CD1c-positive myeloid dendritic cell (primary cell): ENCODE measurements around the gene HEBP1.
A peak's percentile ranks its signal among the peaks of the same experiment; 100 is the strongest.

ENCODE experiments used
- DNase-seq: peaks from one replicate; pipeline ENCODE4 v3.0.0-alpha.2; 2016; ENCODE audit errors: extremely low spot score

Gene HEBP1

DNA sequence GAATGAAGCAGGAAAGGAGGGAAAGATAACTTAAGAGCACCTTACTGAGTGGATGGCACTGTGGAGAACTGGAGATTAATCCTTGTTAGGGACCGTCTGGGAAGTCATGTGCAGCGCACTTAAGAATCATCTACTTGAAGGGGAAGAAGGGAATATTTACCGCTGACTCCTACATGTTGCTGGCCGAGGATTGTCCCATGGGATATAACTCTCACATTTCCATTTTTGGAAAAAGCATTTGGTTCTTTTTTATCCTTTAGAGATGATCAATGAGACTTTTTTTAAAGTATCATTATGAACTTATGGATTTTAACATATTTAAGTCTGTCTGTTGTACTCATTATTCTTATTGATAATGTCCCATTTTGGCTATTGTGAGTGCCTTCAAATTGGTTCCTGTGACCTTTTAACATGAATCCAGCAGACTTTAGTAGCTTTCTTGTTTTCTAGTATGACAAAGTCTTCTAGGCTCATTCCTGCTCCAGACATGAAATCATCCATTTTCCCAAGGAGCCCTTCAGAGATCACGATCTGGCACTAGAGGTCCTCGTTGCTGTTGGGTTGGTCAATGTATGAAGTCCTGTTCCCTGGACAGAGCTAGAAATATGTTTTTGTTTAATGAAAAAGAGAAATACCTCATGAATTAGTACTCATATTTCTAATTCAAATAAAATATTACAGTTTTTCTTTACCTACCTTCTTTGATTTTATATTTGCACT, 23.9 kb upstream of the HEBP1 start:
- DNase-seq: peak; percentile 56

DNA sequence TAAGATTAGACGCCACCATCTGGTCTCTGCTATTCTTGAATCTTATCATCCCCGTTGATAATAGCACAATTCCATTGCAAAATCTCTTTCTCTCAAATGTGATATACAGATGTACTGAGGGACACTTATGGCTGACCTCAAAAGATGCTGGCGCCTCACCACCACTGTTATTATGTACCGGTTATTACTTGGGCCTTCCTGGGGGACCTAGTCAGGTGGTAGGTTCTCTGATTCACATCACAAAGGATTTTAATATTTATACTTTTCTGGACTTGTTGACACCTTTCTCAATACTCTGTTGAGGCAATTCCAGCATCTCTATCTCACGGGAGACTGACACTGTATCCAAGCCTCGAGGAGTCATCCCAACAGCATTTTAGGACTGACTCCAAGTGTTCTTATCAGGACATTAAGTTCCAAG, 22.8 kb upstream of the HEBP1 start:
- no peak for DNase-seq

DNA sequence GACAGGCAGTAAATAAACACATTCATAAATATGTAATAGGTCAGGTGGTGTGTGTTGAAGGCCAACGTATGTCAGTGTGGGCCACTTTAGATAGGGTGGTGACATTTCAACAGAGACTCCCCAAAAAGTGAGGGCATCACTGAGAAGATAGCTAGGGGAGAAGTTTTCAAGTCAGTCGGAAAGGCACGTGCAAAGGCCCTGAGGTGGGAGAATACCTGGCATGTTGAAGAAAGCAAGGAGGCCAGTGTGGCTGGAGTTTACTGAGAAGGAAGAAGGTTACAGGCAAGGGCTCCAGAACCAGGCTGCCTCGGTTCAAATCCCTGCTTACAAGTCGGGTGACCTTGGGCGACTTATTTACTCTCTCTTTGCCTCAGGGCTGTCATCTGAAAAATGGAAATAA, 11.0 kb upstream of the HEBP1 start:
- DNase-seq: no peak

DNA sequence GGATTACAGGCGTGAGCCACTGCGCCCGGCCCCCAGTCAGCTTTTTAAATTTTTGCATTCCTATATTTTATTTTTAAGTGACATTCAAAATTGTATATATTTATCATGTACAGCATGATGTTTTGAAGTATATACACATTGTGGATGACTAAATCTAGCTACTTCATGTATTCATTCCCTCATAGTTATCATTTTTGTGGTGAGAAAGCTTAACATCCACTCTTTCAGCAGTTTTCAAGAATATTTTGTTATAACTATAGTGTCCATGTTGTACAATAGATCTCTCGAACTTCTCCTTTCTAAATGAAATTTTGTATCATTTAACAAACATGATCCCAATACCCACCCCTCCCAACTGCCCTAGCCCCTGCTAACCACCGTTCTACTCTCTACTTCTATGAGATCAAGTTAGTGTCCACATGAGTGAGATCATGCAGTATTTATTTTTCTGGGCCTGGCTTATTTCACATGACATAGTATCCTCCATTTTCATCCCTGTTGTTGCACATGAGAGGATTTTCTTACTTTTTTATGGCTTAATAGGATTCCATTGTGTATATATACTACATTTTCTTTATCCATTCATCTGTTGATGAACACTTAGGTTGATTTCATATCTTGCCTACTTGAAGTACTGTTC, 8.8 kb upstream of the HEBP1 start:
- no peak for DNase-seq

DNA sequence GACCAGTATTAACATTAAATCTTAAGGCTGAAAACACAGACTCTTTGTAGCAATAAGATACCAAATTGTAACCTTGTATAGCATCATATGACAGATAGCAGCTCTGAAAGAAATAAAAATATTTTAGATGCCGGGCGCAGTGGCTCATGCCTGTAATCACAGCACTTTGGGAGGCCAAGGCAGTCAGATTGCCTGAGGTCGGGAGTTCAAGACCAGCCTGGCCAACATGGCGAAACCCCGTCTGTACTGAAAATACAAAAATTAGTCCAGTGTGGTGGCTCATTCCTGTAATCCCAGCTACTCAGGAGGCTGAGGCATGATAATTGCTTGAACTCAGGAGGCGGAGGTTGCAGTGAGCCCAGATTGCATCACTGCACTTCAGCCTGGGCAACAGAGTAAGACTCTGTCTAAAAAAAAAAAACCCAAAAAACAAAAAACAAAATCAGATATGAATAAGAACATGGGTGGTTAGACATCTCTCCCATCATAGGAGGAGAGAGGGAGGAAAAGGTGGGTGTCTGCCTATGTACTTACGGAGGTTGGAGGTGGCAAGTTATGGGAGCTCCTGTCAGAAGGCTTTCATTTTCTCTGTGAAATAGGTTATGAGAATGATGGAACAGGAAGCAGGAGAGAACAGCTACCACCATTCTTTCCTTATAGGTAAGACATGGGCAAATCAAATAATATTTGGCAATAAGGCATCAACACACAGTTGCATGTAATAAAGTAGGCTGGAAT, 7.6 kb upstream of the HEBP1 start:
- DNase-seq: no peak

DNA sequence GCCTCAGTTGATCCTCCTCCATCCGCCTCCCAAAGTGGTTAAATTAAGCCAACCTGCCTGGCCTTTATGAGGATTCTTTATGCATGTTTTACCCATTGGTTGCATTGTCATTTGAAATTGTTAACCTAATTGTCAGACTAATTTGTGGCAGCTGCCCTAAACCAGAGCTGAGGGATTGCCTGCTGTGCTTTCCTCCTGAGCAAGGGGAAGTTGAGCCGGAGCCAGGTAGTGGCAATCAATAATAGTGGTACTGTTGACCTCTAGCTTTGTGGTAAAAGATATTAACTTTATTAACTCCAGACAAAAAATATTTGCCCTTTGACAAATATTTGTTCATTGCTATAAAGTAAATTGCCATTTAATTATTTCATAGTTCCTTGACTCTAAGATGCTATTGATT, 5.6 kb upstream of the HEBP1 start:
- DNase-seq: no peak

DNA sequence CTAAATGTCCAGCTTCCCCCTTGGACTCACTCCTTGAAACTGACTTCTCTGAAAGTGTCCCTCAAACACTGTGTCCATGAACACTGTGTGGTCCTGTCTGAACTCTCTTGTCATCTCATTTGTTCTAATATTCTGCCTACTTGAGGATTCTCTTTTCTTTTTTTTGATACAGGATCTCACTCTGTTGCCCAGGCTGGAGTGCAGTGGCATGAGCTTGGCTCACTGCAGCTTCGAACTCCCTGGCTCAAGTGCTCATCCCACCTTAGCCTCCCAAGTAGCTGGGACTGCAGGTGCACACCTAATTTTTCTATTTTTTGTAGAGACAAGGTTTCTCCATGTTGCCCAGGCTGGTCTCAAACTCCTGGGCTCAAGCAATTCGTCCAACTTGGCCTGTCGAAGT, 4.9 kb upstream of the HEBP1 start:
- DNase-seq: no peak

DNA sequence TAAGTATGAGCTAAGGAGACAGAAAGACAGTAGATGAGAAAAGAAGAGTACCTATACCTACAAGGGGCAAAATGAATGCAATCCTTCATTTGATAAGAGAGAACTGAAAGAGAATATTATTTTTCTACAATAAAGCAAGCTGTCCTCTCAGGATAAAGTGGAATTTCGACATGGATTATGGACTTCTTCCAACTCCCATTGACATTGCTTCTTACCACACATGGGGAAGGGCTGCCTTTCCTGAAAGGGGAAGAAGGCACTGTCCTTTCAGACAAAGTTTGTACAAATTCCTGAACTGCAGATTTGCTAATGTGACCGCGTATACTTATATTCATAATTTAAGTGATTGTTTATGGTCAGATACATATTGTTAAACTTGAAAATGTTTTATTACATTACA, 4.3 kb upstream of the HEBP1 start:
- peak; percentile 41 for DNase-seq

DNA sequence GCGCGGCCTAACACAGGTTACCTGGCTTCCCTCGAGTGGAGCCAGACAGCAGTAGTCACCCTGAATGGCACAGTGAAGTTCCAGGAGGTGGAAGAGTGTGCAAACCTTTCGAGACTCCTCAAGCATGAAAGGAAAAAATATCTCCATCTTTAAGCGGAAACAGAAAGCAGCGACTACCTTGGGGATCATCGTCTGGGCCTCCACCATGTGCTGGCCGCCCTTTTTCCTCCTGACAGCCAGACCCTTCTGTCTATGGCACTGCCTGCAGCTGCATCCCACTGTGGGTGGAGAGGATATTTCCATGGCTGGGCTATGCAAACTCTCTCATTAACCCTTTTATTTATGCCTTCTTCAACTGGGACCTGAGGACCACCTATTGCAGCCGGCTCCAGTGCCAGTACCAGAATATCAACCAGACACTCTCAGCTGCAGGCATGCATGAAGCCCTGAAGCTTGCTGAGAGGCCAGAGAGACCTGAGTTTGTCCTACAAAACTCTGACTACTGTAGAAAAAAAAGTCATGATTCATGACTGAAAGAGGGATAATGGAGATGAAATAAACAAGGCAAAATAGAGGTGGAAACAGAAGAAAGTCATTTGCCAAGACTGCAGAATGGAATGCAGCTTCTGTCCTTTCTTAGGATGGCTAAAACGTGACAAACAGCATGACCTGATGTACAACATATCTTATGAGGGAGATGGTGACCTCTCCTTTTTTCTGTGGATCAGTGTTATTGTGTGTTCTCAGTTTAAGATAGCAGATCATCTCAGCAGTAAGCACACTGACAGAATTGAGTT, 2.4 kb upstream of the HEBP1 start:
- no peak for DNase-seq

DNA sequence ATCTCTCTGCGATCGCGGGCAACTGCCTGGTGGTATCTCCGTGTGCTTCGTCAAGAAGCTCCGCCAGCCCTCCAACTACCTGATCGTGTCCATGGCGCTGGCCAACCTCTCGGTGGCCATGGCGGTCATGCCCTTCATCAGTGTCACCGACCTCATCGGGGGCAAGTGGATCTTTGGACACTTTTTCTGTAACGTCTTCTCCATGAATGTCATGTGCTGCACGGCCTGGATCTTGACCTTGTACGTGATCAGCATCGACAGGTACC, 1.6 kb upstream of the HEBP1 start:
- no peak for DNase-seq

DNA sequence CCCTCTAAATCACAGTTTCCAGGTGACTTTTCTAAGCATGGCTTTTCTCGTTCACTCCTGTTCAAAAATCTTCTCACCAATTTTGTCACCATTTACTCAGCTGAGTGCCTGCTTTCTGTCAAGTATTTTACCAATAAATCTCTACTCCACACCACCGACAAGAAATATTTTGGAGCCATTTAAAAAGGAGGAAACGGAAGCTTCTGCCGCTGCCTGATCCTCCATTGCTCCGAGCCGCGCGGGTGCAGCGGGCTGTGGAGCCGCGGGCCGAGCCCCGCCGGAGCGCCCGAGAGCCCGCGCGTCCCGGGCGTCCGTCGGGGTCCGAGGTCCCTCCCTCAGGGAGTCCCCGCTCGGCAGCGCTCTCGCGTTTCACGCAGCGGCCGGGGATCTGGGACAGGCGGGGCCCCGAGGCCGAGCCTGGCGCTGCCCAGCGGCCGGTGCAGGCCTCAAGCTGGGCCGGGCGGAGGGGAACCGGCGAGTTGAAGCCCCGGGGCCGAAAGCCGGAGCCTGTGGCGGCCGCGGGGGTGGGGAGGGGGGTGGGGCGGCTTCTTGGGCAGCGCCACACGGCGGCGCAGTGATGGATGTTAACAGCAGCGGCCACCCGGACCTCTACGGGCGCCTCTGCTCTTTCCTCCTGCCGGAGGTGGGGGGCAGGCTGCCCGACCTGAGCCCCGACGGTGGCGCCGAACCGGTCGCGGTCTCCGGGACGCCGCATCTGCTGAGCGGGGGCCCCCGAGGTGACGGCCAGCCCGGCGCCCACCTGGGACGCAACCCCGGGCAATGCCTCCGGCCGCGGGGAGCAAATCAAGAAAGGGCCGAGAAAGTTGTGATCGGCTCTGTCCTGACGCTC, 1.1 kb upstream of the HEBP1 start:
- peak; percentile 70 for DNase-seq

DNA sequence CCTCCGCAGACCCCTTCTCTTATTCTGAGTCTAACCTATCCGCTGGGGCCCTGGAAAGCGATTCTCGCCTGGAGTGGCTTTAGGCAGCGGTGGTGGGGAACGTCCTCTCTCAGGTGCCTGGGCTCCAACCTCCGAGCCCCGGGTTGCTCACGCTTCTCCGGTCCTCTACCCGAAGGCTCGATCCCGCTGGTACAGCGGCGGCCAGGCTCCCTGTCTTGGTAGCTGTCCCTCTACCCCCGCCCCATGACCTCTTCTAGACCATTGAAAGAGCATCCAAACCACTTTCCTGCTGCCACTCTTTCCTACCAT, 505 bp upstream of the HEBP1 start:
- peak; percentile 47 for DNase-seq

DNA sequence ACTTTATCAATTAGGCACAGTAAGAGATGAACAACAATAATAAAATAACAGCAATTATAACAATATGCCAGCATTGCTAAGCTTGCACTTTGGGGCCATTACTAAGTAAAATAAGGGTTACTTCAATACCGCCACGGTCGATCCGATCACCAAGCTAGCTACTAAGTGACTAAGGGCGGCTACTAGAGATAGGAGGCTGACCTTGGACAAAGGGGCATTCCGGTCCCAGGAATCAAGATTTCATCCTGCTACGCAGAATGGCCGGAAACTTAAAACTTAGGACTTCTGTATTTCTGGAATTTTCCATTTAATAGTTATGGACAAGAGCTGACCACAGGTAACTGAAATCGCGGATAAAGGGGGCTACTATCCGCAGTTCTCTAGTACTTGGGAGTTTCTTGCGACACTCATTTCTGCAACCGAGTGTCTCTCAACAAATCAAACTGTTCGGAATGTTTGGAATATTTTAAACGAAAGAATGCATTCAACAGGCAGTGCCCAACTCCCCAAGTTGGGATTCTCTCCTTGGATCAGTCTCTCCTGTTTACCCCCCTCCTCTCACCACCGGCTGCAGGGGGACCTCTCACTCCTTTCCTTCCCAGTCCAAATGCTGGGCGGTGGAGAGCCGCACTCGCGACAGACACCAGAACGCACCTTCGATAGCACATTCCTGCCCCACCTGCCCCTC, 650 bp downstream of the HEBP1 start:
- DNase-seq: no peak

DNA sequence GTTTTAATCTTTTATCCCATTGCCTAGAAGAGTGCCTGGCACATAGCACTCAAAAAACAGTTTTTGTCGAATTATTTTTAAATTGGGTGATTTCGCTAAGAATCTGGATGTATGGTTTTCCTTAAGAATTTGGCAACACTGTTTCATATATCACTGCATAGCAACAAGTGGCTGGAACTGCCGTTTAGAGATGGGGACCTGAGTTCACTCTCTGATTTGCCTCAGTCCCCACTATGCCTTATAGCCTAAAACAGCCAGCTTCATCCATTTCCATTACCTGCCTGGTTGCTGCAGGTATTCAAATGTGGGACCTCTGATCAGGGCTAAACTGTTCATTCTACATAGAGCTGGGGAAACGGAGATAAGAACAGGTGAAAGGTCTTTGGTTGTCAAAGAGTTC, 1.8 kb downstream of the HEBP1 start:
- DNase-seq: no peak

DNA sequence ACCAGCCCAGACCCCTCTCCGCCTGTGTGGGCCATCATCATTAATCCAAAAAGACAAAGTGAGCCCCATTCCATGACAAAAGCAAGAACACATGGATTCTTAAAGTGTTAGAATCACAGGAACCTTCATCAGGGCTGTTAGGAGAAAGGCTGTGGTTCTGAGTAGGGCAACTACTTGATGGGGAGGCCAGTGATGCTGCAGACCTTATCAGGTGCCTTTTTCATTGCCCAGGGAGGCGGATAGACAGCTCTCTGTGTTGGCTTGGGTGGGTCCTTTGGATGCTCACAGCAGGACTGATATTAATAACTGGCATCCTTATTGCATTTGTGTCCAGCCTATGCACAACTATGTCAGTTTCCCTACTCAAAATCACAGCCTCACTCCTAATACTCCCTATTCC, 2.3 kb downstream of the HEBP1 start:
- DNase-seq: no peak

DNA sequence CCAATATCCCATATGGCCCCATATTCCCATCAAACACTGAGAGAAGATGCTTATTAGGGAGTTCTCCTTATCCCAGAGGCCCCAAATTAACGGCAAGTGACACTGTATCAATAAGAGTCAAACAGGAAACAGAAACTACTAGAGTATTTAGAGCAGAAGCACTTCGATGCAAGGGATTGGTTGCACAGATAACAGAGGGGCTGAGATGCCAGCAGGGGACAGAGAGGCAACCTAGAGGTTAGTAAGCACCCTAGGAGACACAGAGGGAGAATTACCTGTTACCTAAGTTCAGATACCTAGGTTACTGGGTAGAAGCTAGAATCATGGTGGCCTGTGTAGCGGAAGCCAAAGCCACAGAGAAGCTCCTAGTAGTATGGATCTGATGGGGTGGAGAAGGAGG, 2.9 kb downstream of the HEBP1 start:
- no peak for DNase-seq

DNA sequence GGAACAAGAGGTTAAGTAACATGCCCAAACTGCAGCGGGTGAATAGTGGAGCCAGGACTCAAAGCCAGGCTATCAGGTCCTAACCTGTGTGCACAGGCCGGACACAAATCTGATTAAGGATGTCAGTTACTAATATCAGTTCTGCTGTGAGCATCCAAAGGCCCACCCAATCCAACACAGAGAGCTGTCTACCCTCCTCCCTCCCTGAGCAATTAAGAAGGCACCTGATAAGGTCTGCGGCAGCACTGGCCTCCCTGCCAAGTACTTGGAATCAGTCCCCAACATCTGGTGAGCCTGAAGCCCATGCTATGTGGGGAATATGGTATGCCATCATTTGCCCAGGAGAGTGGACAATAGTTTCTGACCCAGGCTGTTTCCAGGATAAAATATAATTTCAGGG, 3.9 kb downstream of the HEBP1 start:
- DNase-seq: no peak

DNA sequence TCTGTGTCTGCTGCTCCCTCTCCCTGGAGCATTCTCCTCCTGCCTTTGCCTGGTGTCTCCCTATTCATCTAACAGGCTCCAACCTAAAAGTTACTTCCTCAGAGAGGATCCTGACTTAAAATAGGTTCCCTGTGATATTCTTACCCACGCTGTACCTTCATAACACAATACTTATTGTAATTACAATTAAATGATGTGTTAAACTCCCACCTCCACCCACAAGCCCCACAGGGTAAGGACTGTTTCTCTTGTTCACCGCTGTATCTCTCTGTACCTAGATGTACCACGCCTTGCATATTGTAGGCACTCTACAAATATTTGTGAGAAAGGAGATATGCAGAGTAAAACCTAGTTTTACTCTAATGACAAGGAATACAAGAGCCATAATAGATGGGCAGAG, 5.0 kb downstream of the HEBP1 start:
- DNase-seq: no peak

DNA sequence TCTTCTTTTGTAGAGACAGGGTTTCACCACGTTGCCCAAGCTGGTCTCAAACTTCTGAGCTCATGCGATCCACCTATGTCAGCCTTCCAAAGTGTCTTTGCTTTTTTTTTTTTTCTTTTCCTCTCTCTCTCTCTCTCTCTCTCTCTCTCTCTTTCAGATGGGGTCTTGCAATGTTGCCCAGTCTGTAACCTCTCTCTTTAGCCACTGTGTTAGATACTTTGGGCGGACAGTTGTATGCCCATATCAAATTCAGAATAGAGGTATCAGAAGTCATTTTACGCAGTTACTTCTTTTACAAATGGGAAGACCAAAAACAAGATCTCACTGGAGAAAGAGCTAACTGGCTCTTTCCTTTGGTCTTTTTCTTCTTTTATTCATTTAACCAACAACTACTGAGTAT, 6.7 kb downstream of the HEBP1 start:
- no peak for DNase-seq

DNA sequence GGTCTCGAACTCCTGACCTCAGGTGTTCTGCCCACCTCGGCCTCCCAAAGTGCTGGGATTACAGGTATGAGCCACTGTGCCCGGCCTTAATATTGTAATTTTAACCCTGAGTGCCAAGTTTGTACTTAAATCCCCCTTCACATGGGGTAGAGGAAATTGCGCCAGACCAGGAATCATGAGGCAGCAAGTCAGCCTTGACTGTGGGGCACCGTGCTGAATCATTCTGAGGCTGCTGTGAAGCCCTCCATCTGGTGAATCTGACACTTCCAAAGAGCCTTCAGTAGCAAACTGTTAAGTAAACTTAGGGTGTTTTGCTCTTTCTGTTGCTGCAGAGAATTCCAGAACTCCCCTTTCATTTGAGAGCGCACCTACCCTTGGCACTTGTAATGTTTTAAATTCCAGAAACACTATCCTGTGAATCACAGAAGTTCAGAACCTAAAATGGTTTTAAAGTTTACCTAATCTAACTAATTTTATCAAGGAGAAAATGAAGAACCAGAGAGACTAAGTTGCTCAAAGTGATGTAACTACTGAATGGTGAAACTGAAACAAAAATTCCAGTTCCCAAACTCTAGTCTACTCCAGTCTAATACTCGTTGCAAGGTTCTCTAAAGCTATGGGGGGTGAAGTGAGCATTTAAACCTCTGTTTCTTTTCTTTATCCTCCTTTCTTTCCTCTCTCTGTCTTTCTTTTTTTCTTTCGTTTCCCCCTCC, 7.5 kb downstream of the HEBP1 start:
- DNase-seq: peak; percentile 69
